SHP77 (cell line): Measurements from ENCODE around the gene ST6GALNAC1.
"Not testable (repeated sequence)": the region's sequence is repeated elsewhere in the genome, so short reads cannot be mapped to it uniquely, and the experiment has no call there.

ENCODE experiments used
- DNase-seq, 2 experiments: peaks; one replicate each; lab custom pipeline; 2025; lab: John Stamatoyannopoulos, UW

Gene ST6GALNAC1

GRCh38 chr17:76641501-76641900 lies 2.1 kb downstream of the ST6GALNAC1 start:
- DNase-seq: no peak

- no peak for DNase-seq
Observed at GRCh38 chr17:76640550-76641380, 2.8 kb downstream of the ST6GALNAC1 start.

GRCh38 chr17:76638263-76638662 lies 5.3 kb downstream of the ST6GALNAC1 start:
- no peak for DNase-seq

GRCh38 chr17:76636486-76637206 lies 6.9 kb downstream of the ST6GALNAC1 start:
- not testable (repeated sequence) for DNase-seq

GRCh38 chr17:76635659-76636360 lies 7.7 kb downstream of the ST6GALNAC1 start:
- DNase-seq: no peak

- no peak for DNase-seq
Observed at GRCh38 chr17:76635039-76635438, 8.5 kb downstream of the ST6GALNAC1 start.

- no peak for DNase-seq
Observed at GRCh38 chr17:76633628-76634328, 9.8 kb downstream of the ST6GALNAC1 start.

GRCh38 chr17:76631821-76632565 lies 11.6 kb downstream of the ST6GALNAC1 start:
- no peak for DNase-seq

GRCh38 chr17:76630151-76630550 lies 13.4 kb downstream of the ST6GALNAC1 start:
- DNase-seq: no peak

- no peak for DNase-seq
Observed at GRCh38 chr17:76627510-76627909, 16.0 kb downstream of the ST6GALNAC1 start.

GRCh38 chr17:76626442-76626841 lies 17.1 kb downstream of the ST6GALNAC1 start:
- DNase-seq: no peak

GRCh38 chr17:76625496-76625895 lies 18.1 kb downstream of the ST6GALNAC1 start:
- DNase-seq: no peak

- DNase-seq: peak; percentile 42 to 61
Observed at GRCh38 chr17:76623271-76624146, 20.0 kb downstream of the ST6GALNAC1 start.

- no peak for DNase-seq
Observed at GRCh38 chr17:76617838-76618237, 25.7 kb downstream of the ST6GALNAC1 start.

- DNase-seq: no peak
Observed at GRCh38 chr17:76614912-76615617, 28.5 kb downstream of the ST6GALNAC1 start.

- not testable (repeated sequence) for DNase-seq
Observed at GRCh38 chr17:76614064-76614759, 29.3 kb downstream of the ST6GALNAC1 start.

- DNase-seq: peak in 1 of 2 experiments; percentile 34
Observed at GRCh38 chr17:76612977-76613851, 30.3 kb downstream of the ST6GALNAC1 start.

GRCh38 chr17:76612465-76612864 lies 31.1 kb downstream of the ST6GALNAC1 start:
- no peak for DNase-seq
